Tibial nerve (tissue), 4 donors: ENCODE results near the gene ECM1. TPM values are rescaled to one million over a fixed set of nuclear protein-coding genes. Genes with fewer than 3 reads are reported as not detected.

Experiments
- DNase-seq, 2 donors: peaks; one replicate each; pipeline ENCODE4 v3.0.0-alpha.2; 2019; ENCODE audit warnings: low spot score in 2 of 2
- H3K27ac ChIP-seq, 4 donors: fragments of 200-600 bp; sonication (generic) in 3 of 4; one replicate each; pipeline ENCODE4 v1.5.1; 2017 to 2019; ENCODE audit warnings: mild to moderate bottlenecking in 1 of 4
- H3K27me3 ChIP-seq, 2 donors: fragments of 200-600 bp; sonication (generic) in 1 of 2; one replicate each; pipeline versions ENCODE4 v1.5.1 to v1.6.0; 2017 to 2019
- H3K36me3 ChIP-seq, 3 donors: fragments of 200-600 bp; sonication (generic); one replicate each; pipeline ENCODE4 v1.5.1; 2018 to 2019
- H3K4me1 ChIP-seq, 4 donors: fragments of 200-600 bp; sonication (generic) in 3 of 4; one replicate each; pipeline ENCODE4 v1.5.1; 2017 to 2019
- H3K4me3 ChIP-seq, 4 donors: fragments of 200-600 bp; sonication (generic) in 3 of 4; one replicate each; pipeline ENCODE4 v1.5.1; 2017 to 2019; ENCODE audit warnings: mild to moderate bottlenecking in 1 of 4, moderate library complexity in 1 of 4
- H3K9me3 ChIP-seq, 4 donors: fragments of 200-600 bp; sonication (generic) in 3 of 4; one replicate each; pipeline ENCODE4 v1.5.1; 2017 to 2019
- EP300 ChIP-seq, 2 donors: sonication (generic); formaldehyde crosslinking; IDR thresholded peaks; one replicate each; pipeline ENCODE4 v1.6.1; 2017; ENCODE audit warnings: antibody characterized with exemption in 2 of 2, mild to moderate bottlenecking in 1 of 2
- POLR2A ChIP-seq, 2 donors: fragments of 450-650 bp; IDR thresholded peaks; one replicate each; pipeline ENCODE4 v1.6.1; 2017; ENCODE audit warnings: antibody characterized with exemption in 2 of 2, mild to moderate bottlenecking in 2 of 2, moderate library complexity in 2 of 2
- WGBS, 2 donors: methylation state at CpG; one replicate each; pipeline ENCODE4 v1.1.5; 2018; 5-methylcytosine and 5-hydroxymethylcytosine counted together
- total RNA-seq, 4 donors: library from RNA; depleted of rRNA; stranded (reverse); fragments of >200 nt; gene quantifications; one replicate each; pipeline ENCODE4 v1.1.0, GENCODE V29; 2016
- TF ChIP-seq, protein P1 (sequence below), 5 experiments: fragments of 200-600 bp in 3 of 5; fragments of 450-650 bp in 2 of 5; sonication (generic) in 3 of 5; IDR thresholded peaks; one replicate each; pipeline ENCODE4 v1.5.1; 2016 to 2019; ENCODE audit warnings: antibody characterized with exemption in 5 of 5, mild to moderate bottlenecking in 3 of 5, moderate library complexity in 2 of 5

The ECM1 gene
- total RNA-seq, 4 donors from 2014 or later, result 10.1 to 32.2 (median 15.0) TPM

GRCh38 chr1:150511551-150511950 is 3.6 kb downstream of the ECM1 start:
- TF ChIP-seq EP300 (IDR thresholded peaks at IDR 0.05) (no peak), POLR2A (IDR thresholded peaks at IDR 0.05) (no peak)
- TF ChIP-seq, protein P1, sequence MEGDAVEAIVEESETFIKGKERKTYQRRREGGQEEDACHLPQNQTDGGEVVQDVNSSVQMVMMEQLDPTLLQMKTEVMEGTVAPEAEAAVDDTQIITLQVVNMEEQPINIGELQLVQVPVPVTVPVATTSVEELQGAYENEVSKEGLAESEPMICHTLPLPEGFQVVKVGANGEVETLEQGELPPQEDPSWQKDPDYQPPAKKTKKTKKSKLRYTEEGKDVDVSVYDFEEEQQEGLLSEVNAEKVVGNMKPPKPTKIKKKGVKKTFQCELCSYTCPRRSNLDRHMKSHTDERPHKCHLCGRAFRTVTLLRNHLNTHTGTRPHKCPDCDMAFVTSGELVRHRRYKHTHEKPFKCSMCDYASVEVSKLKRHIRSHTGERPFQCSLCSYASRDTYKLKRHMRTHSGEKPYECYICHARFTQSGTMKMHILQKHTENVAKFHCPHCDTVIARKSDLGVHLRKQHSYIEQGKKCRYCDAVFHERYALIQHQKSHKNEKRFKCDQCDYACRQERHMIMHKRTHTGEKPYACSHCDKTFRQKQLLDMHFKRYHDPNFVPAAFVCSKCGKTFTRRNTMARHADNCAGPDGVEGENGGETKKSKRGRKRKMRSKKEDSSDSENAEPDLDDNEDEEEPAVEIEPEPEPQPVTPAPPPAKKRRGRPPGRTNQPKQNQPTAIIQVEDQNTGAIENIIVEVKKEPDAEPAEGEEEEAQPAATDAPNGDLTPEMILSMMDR (IDR thresholded peaks at IDR 0.05), result no peak
- no peaks in the 10 kb centered on the region for H3K9me3 ChIP-seq
- no peak overlapping the region for H3K4me3 ChIP-seq
- no peak for DNase-seq
- H3K27me3 ChIP-seq, result no peaks in the 10 kb centered on the region
- WGBS, 2 donors, result 85 to 92% methylated on average over 12 of the region's 12 CpGs
- H3K4me1 ChIP-seq, result peaks cover 0 to 38% (median 10%) of the 10 kb centered on the region in 4 donors
- H3K27ac ChIP-seq, result no peak overlapping the region
- peaks cover 0 to 61% (median 0%) of the 10 kb centered on the region in 3 donors for H3K36me3 ChIP-seq

- Histone ChIP-seq H3K36me3 (peaks cover 0 to 55% (median 0%) of the 10 kb centered on the region in 3 donors), H3K4me3 (no peak overlapping the region), H3K27me3 (no peaks in the 10 kb centered on the region), H3K4me1 (peaks cover 0 to 43% (median 11%) of the 10 kb centered on the region in 4 donors), H3K27ac (no peak overlapping the region), H3K9me3 (no peaks in the 10 kb centered on the region)
- no peak for TF ChIP-seq POLR2A (IDR thresholded peaks at IDR 0.05)
- TF ChIP-seq EP300 (IDR thresholded peaks at IDR 0.05), result no peak
- TF ChIP-seq, protein P1 (IDR thresholded peaks at IDR 0.05), result no peak
- WGBS, 2 donors, result 84 to 86% methylated on average over 17 of the region's 17 CpGs
- no peak for DNase-seq
Observed at GRCh38 chr1:150511985-150512660, 4.2 kb downstream of the ECM1 start.

DNA sequence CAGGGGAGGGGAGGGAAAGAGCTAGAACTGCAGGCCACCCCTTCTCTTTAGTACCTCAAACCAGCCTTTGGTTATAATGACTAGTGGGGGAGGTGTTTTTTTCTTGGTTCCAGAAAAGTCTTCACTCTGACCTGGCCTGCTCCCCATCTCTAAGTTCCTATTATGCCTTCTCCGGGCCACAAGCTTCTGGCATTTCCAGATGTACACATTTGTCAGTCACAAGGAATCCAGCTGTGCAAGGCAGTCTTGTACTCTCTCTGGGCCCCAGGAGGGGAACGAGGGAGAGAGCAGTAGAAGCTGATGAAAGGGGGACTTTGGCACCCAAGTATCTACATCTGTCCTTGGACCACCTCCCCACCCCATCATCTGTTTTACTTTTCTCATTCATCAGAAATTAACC is 4.9 kb downstream of the ECM1 start:
- no peaks in the 10 kb centered on the region for H3K9me3 ChIP-seq
- H3K4me3 ChIP-seq, result no peak overlapping the region
- H3K4me1 ChIP-seq, result peaks cover 0 to 39% (median 9%) of the 10 kb centered on the region in 4 donors
- H3K27ac ChIP-seq, result no peak overlapping the region
- no peaks in the 10 kb centered on the region for H3K27me3 ChIP-seq
- TF ChIP-seq EP300 (IDR thresholded peaks at IDR 0.05), result no peak
- TF ChIP-seq POLR2A (IDR thresholded peaks at IDR 0.05), result no peak
- TF ChIP-seq, protein P1 (IDR thresholded peaks at IDR 0.05), result no peak
- no peak for DNase-seq
- WGBS, 2 donors, result 57 to 60% methylated on average over 2 of the region's 2 CpGs
- H3K36me3 ChIP-seq, result peaks cover 0 to 53% (median 0%) of the 10 kb centered on the region in 3 donors

- Histone ChIP-seq H3K4me1 (peaks cover 0 to 33% (median 9%) of the 10 kb centered on the region in 4 donors), H3K27me3 (no peaks in the 10 kb centered on the region), H3K36me3 (peaks cover 0 to 51% (median 0%) of the 10 kb centered on the region in 3 donors), H3K27ac (no peak overlapping the region), H3K9me3 (no peaks in the 10 kb centered on the region), H3K4me3 (no peak overlapping the region)
- DNase-seq, result no peak
- 85 to 86% methylated on average over 7 of the region's 7 CpGs for WGBS, 2 donors
- TF ChIP-seq, protein P1 (IDR thresholded peaks at IDR 0.05), result no peak
Observed at GRCh38 chr1:150513351-150513791, 5.5 kb downstream of the ECM1 start.

GRCh38 chr1:150514260-150514659 is 6.4 kb downstream of the ECM1 start:
- H3K4me1 ChIP-seq, result peaks cover 0 to 24% (median 9%) of the 10 kb centered on the region in 4 donors
- H3K9me3 ChIP-seq, result no peaks in the 10 kb centered on the region
- H3K36me3 ChIP-seq, result peaks cover 0 to 42% (median 0%) of the 10 kb centered on the region in 3 donors
- TF ChIP-seq POLR2A (IDR thresholded peaks at IDR 0.05) (no peak), EP300 (IDR thresholded peaks at IDR 0.05) (no peak)
- TF ChIP-seq, protein P1 (IDR thresholded peaks at IDR 0.05), result no peak
- H3K27me3 ChIP-seq, result no peaks in the 10 kb centered on the region
- no peak overlapping the region for H3K27ac ChIP-seq
- WGBS, 2 donors, result 91 to 93% methylated on average over 9 of the region's 9 CpGs
- DNase-seq, result no peak
- no peak overlapping the region for H3K4me3 ChIP-seq
